Chondrocyte (in vitro differentiated cells): ENCODE measurements around the gene HNRNPAB. TPM values are rescaled to one million over a fixed set of nuclear protein-coding genes. Genes with fewer than 3 reads are reported as not detected.

Source experiments
- DNase-seq: peaks from one replicate; pipeline ENCODE4 v3.0.0; 2021; ENCODE audit warnings: mixed read lengths, low spot score
- H3K27ac Mint-ChIP-seq: one replicate; pipeline ENCODE4 v1.8.0; 2021; ENCODE audit warnings: mild to moderate bottlenecking, moderate library complexity, mixed read lengths; ENCODE audit not compliant: unreplicated experiment
- H3K27me3 Mint-ChIP-seq: 2 replicates; pipeline ENCODE4 v1.8.0; 2021; ENCODE audit warnings: low read depth, mixed read lengths
- H3K36me3 Mint-ChIP-seq: 2 replicates; pipeline ENCODE4 v1.8.0; 2021; ENCODE audit warnings: low read depth, mixed read lengths
- H3K4me1 Mint-ChIP-seq: 2 replicates; pipeline ENCODE4 v1.8.0; 2021; ENCODE audit warnings: low read depth, mild to moderate bottlenecking, mixed read lengths
- H3K4me3 Mint-ChIP-seq: one replicate; pipeline ENCODE4 v1.8.0; 2021; ENCODE audit warnings: mild to moderate bottlenecking, moderate library complexity, mixed read lengths; ENCODE audit not compliant: unreplicated experiment
- H3K9me3 Mint-ChIP-seq: 2 replicates; pipeline ENCODE4 v1.8.0; 2021; ENCODE audit warnings: low read depth, mixed read lengths
- total RNA-seq: library from RNA; stranded (reverse); gene quantifications from 3 replicates; pipeline ENCODE4 v1.2.1, GENCODE V29; 2021
- TF ChIP-seq, protein P1 (sequence below): fragments of 200-600 bp; sonication (generic); IDR thresholded peaks from 2 replicates; pipeline ENCODE4 v1.5.0; 2021; ENCODE audit warnings: antibody characterized with exemption, mild to moderate bottlenecking, moderate library complexity

HNRNPAB gene
- total RNA-seq, 1 donor from 2014 or later = 156 TPM

DNA sequence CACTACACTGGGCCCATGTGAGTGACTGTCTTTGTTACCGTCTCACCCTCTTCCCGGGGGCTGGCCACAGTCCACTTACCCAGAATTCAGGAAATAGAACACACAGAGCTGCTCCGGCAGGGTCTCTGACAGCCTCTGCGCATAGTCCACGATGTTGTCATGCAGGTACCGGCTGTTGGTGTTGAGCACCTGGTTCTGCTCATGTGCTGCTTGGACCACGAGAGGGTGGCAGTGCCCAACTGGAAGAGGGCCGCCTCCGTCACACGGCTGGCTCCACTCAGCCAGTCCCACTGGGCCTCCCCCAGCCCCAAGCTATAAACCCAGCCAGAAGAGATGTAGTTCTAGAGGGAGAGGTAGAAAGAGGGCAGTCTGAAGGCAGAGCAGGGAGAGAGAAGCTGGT, 25.5 kb downstream of the HNRNPAB start:
- H3K27me3 Mint-ChIP-seq = no peaks in the 10 kb centered on the region
- DNase-seq = peak; percentile 68
- H3K27ac Mint-ChIP-seq = no peak overlapping the region
- peaks cover 40% of the 10 kb centered on the region for H3K4me1 Mint-ChIP-seq
- TF ChIP-seq, protein P1, sequence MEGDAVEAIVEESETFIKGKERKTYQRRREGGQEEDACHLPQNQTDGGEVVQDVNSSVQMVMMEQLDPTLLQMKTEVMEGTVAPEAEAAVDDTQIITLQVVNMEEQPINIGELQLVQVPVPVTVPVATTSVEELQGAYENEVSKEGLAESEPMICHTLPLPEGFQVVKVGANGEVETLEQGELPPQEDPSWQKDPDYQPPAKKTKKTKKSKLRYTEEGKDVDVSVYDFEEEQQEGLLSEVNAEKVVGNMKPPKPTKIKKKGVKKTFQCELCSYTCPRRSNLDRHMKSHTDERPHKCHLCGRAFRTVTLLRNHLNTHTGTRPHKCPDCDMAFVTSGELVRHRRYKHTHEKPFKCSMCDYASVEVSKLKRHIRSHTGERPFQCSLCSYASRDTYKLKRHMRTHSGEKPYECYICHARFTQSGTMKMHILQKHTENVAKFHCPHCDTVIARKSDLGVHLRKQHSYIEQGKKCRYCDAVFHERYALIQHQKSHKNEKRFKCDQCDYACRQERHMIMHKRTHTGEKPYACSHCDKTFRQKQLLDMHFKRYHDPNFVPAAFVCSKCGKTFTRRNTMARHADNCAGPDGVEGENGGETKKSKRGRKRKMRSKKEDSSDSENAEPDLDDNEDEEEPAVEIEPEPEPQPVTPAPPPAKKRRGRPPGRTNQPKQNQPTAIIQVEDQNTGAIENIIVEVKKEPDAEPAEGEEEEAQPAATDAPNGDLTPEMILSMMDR = no peak
- no peak overlapping the region for H3K4me3 Mint-ChIP-seq
- H3K36me3 Mint-ChIP-seq = peaks cover 26% of the 10 kb centered on the region
- H3K9me3 Mint-ChIP-seq = peaks cover 10% of the 10 kb centered on the region

DNA sequence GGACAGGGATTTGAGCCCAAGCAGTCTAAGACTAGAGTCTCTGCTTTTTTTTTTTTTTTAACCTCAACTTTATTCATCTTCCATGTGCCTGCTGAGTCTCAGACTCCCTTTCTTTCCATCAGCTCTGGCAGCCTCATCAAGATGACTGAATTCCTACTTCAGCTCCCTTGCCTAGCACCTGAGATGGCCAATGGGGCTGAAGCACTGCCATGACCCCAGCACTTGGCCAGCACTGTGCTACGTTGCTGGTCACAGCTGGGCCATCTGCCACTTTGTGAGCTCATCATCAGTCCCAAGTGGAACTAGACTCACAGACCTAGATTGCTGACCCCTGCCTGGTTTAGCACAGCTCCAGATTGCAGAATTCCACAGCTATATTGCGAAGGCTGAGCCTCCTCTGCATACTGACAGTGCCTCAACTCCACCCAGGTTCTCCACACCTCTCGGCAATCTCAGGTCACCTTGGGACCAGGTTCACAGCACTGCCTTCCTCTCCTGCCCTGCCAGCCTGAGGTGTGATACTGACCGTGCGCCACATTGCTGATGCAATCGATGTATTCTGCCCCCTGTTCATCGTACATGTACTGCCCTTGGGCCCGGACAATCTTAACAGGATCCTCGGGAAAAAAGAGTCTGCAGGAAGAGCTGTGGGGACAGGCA, 26.7 kb downstream of the HNRNPAB start:
- no peaks in the 10 kb centered on the region for H3K27me3 Mint-ChIP-seq
- peak overlapping the region; percentile 81 for H3K27ac Mint-ChIP-seq
- peak; percentile 55 for DNase-seq
- peak overlapping the region; percentile 78 for H3K4me3 Mint-ChIP-seq
- TF ChIP-seq, protein P1 = no peak
- peaks cover 26% of the 10 kb centered on the region for H3K36me3 Mint-ChIP-seq
- peaks cover 40% of the 10 kb centered on the region for H3K4me1 Mint-ChIP-seq
- peaks cover 10% of the 10 kb centered on the region for H3K9me3 Mint-ChIP-seq

- peak; percentile 90 for DNase-seq
- H3K36me3 Mint-ChIP-seq = peaks cover 26% of the 10 kb centered on the region
- TF ChIP-seq, protein P1 = no peak
- H3K4me1 Mint-ChIP-seq = peaks cover 40% of the 10 kb centered on the region
- H3K27ac Mint-ChIP-seq = peak overlapping the region; percentile 81
- H3K9me3 Mint-ChIP-seq = peaks cover 10% of the 10 kb centered on the region
- no peaks in the 10 kb centered on the region for H3K27me3 Mint-ChIP-seq
- peak overlapping the region; percentile 78 for H3K4me3 Mint-ChIP-seq
Measured at GRCh38 chr5:178231539-178232123, 27.3 kb downstream of the HNRNPAB start.

DNA sequence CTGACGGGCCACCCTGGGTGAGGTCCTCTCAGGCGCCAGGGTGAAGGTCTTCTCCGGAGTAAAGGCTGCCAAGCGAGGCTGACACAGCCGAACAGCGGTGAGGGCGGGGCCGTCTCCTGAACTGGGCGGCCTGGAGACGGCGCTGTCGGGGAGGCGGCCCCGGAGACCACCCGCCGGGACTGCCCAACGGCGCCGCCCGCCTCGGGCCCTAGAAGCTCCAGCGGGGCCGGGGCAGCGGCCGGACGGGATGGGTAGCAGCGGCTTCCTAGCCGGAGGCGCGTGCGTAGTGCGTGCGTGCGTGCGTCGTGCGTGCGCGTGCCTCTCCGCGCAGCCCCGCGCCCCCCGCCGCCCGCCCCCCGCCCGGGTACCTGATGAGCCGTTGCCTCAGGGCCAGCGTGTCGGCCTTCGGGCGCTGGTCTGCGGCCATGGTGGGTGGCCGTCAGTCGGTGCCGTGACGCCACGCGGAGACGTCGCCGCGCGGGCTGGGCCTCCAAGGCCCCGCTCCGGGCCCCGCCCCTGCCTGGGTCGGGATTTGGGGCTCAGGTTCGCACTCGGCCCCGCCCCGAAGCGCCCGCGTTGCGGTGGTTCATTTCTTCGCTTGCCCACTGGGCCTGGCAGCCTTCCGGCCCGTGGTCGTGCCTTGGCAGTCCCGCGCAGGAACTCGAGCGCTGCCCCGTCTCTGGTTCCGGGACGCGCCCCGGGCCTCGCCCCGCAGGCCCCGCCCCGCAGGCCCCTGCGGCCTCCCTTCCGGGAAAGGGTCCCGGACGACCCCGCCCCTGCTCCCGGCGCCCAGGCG, 28.0 kb downstream of the HNRNPAB start, which contains the start of gene PHYKPL:
Gene PHYKPL, minus strand, starts transcription at position 679 of the 796 bp plus-strand sequence. Its CDS starts 252 bp downstream, at position 427.
- DNase-seq = peak; percentile 90
- TF ChIP-seq, protein P1 = peak; percentile 53
- H3K9me3 Mint-ChIP-seq = peaks cover 7% of the 10 kb centered on the region
- peak within 1 kb of the TSS; percentile 78 for H3K4me3 Mint-ChIP-seq
- peaks cover 38% of the 10 kb centered on the region for H3K4me1 Mint-ChIP-seq
- H3K27ac Mint-ChIP-seq = peak within 1 kb of the TSS; percentile 71
- H3K27me3 Mint-ChIP-seq = no peaks in the 10 kb centered on the region
- peaks cover 23% of the 10 kb centered on the region for H3K36me3 Mint-ChIP-seq

- no peak for DNase-seq
- TF ChIP-seq, protein P1 = no peak
- H3K27me3 Mint-ChIP-seq = no peaks in the 10 kb centered on the region
- peaks cover 31% of the 10 kb centered on the region for H3K4me1 Mint-ChIP-seq
- H3K36me3 Mint-ChIP-seq = peaks cover 16% of the 10 kb centered on the region
- H3K27ac Mint-ChIP-seq = peak overlapping the region; percentile 65
- peaks cover under 1% of the 10 kb centered on the region for H3K9me3 Mint-ChIP-seq
- H3K4me3 Mint-ChIP-seq = peak overlapping the region; percentile 59
Measured at GRCh38 chr5:178232920-178233429, 28.6 kb downstream of the HNRNPAB start.
